NCI-H226 (cell line): ENCODE data around the gene TINAGL1.
"Not testable (repeated sequence)": the region's sequence is repeated elsewhere in the genome, so short reads cannot be mapped to it uniquely, and the experiment has no call there.

ENCODE experiments used
- DNase-seq: peaks from one replicate; pipeline ENCODE4 v3.0.0-alpha.2; 2015

The TINAGL1 gene

DNA sequence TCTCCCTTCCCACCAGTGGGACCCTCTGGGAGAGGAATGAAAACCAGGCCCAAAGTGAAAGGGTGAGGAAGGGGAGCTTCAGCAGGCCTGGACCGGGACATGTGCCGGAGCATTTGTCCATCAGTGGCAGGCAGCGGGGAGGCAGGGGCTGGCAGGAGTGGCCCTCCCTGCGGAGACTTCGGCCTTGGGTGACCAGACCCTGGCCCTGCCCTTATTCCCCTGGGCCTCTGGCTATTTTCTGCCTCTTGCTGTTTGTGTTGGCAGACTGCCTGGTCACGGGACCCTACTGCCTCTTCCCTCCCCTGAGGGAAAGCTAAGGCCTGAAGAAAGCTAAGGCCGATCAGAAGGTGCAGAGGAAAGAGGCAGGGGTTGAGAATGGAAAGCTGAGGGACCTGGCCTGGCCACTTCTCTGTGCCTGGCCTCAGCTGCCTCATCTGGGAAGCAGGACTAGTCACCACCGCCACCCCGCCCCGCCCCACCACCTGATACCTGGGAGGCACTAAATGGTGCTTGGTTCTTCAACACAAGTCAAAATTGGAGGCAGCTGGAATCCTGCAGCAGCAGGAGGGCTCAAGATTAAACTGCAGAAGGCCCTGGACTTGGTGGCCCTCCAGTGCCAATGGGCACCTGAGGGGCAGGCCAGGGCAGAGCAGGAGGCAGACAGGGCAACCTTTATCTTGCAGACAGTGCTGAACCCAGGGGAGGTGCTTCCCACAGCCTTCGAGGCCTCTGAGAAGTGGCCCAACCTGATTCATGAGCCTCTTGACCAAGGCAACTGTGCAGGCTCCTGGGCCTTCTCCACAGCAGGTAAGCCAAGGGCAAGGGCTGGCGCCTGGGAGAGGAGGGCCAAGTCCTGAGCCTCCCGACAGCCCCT, 7.9 kb downstream of the TINAGL1 start:
- no peak for DNase-seq

DNA sequence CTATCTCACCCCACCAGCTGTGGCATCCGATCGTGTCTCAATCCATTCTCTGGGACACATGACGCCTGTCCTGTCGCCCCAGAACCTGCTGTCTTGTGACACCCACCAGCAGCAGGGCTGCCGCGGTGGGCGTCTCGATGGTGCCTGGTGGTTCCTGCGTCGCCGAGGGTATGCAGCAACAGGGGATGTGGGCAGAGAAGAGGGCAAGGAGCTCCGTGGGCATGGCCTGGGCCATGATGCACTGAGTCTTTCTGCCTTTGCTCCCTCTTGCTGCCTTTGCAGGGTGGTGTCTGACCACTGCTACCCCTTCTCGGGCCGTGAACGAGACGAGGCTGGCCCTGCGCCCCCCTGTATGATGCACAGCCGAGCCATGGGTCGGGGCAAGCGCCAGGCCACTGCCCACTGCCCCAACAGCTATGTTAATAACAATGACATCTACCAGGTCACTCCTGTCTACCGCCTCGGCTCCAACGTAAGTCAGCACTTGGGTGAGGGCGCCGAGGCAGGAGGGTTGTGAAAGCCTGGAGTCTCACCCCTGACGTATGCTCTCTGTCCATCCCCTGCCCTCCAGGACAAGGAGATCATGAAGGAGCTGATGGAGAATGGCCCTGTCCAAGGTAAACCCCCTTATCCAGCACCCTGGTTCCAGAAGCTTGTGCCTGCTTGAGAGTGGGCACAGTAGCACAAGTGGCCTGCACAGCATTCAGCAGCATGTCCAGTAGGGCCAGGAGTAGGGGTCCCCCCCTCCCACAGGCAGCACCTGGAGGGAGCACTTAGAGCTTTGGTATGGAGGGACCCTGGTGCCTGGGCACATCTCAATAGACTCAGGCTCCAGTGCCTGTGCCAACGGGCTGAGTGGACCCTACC, 8.8 kb downstream of the TINAGL1 start:
- no peak for DNase-seq

DNA sequence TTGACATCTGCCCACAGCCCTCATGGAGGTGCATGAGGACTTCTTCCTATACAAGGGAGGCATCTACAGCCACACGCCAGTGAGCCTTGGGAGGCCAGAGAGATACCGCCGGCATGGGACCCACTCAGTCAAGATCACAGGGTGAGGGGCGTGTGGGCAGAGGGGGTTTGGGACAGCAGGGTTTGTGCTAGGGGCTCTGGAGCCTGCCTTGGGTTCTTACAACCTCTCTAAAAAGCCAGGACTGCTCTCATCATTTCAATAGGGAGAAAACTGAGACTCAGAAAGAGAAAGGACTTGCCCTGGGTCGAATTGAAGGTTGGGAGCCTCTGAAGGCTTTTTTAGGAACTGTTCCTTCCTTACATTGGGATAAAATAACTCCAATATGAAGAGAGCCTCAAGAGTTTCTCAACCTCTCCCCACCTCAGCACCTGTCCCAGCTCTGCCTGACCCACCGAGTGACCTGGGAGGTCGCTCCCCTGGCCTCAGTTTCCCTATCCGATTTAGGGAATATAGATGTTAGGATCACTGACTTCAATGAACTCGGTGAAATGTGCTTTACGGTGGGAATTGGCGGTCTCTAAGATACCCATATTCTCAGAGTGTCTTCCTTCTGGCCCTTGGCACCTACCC, 9.5 kb downstream of the TINAGL1 start:
- DNase-seq, result no peak

DNA sequence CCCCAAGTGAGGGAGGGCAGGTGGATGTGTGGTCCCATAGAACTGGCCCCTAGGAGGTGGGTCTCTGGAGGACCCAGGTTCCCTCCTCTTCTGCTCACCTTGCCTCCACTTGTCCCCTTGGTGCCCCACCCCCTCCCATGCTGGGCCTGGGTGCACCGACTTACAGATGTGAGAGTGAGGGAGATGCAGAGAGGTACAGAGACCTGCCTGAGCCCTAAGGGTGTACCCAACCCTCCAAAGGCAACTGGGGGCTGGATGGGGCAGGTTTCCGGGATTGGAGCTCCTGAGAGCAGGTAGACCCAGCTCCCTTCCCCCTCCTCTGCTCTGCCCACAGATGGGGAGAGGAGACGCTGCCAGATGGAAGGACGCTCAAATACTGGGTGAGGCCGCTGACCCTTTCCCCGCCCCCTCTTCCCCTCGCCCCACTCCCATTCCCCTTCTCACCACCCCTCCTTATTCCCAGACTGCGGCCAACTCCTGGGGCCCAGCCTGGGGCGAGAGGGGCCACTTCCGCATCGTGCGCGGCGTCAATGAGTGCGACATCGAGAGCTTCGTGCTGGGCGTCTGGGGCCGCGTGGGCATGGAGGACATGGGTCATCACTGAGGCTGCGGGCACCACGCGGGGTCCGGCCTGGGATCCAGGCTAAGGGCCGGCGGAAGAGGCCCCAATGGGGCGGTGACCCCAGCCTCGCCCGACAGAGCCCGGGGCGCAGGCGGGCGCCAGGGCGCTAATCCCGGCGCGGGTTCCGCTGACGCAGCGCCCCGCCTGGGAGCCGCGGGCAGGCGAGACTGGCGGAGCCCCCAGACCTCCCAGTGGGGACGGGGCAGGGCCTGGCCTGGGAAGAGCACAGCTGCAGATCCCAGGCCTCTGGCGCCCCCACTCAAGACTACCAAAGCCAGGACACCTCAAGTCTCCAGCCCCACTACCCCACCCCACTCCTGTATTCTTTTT, 10.3 kb downstream of the TINAGL1 start:
- DNase-seq, result no peak

DNA sequence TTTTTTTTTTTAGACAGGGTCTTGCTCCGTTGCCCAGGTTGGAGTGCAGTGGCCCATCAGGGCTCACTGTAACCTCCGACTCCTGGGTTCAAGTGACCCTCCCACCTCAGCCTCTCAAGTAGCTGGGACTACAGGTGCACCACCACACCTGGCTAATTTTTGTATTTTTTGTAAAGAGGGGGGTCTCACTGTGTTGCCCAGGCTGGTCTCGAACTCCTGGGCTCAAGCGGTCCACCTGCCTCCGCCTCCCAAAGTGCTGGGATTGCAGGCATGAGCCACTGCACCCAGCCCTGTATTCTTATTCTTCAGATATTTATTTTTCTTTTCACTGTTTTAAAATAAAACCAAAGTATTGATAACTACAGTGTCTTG, 11.0 kb downstream of the TINAGL1 start:
- DNase-seq, result not testable (repeated sequence)

DNA sequence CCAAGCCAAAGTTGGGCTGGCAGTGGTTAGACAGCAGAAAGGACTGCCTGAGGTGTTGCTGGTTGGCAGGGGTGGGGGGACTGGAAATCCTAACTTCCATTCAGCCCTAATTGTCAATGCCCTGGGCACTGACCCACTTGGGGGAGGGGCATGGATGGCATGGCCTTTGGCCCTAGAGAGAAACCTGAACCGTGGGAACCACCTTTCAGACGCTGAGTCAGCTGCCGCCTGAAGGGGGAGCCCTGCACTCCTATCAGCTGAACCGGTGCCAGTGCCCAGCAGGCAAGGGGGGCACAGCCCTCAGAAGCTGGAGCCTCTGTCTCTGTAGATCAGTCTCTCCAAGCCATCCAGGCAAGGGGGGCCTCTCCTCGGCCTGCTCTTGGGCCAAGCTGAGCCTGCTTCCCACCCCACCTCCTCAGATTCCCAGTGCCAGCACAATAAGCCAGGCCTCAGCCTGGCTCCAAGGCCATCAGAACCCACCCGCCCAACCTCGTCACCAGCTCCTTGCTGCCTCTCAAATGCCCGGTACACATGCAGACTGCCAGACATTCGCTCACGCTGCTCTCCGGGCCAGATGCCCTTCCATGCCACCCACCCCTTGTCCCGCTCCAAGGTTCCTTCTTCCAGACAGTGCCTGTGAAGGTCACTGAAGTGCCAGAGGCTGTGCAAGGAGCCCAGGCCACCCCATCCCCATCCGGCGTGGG, 11.6 kb downstream of the TINAGL1 start:
- DNase-seq, result peak; percentile 61

DNA sequence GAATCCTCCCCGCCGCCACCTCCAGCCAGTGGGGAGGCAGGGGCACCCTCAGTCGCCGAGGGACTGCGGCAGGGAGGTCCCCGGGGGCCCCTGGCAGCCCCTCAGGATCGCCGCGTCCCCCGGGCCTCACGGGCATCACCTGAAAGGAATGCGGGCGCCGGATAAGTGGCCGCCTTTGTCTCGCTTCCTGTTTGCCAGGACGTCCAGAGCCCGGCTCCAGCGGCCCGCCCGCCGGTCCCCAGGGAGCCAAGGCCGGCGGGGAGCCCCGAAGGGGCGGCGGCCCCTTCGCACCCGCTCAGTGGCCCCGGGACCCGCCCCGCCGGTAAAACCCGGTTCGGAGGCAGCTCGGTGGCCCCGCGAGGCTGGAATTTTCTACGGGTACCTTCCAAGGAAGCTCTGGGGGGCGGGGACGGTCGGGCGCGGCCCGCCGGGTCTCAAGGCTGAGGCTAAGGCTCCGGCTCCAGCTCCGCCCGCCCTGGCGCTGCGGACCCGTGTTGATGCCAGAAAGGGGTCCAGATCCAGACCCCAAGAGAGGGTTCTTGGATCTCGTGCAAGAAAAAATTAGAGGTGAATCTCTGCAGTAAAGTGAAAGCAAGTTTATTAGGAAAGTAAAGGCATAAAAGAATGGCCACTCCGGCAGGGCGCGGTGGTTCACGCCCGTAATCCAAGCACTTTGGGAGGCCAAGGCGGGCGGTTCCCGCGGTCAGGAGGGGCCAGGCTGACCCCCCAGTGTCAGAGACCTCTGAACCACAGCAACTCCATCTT, 12.6 kb downstream of the TINAGL1 start:
- DNase-seq, result no peak

DNA sequence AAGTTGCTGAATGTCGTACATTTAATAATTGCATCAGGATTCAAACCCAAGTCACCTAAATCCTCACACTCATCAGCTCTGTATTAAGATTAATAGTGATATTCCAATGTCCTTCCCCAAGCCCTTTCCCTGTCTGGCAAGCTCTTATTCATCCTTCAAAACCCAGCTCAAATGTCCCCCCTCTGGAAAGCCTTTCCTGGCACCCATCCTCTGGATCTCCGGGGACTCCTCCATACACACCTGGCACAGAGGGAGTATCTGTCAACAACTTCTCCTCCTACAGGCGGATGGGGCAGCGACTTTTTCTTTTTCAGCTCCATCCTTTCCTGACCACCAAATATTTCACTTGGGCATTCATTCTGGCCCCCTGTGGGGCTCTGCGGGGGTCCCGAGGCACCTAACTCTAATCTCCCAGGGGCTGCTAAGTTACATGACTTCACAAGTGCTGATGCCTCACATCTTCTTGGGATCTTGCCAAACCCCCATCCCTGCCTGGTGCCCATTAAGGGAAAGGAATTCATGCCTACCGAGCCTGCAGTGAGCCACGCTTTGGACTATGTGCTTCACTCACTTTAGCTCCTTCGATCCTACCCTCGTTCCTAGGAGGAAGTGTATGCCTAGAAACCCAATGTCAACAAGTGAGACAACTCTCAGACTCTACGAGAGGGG, 15.2 kb downstream of the TINAGL1 start:
- peak; percentile 87 for DNase-seq

DNA sequence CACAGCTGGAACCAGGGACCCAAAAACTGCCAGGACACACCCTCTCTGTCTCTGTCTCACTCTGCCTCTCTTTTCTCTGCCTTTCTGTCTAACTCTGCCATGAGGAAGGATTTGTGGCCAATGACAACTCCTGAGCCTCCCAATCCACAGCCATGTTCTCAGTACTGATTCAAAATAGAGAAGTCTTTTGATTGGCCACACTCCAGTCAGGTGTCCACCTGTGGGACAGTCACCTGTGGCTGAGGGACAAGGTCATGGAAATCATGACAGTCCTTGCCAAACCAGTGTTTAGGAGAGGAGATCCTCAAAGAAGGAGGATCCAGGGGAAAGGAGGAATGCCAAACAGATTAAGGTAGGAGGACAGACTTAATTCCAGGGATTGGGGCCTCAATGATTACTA, 15.8 kb downstream of the TINAGL1 start:
- DNase-seq, result no peak

DNA sequence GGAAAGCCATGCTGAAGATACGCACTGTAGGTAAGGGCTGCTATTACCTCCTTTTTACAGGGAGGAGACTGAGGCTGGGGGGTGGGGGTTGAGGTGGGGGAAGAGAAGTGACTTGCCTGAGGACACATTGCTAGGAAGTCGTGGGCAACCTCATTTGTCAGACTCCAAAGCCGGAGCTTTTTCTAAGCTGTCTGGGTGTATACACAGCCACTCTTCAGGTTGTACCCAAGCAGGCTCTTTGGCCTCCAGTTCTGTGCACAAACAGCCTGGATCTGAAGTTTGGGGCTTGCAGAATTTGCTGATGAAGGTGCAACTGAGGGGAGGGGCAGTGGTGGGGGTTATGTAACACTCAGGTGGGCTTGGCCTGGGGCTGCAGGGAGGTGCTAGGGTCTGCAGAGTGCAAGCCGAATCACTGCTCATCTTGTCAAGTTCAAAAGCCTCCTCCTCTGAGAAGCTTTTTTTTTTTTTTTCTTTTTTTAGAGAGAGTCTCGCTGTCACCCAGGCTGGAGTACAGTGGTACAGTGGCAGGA, 16.9 kb downstream of the TINAGL1 start:
- DNase-seq, result no peak

DNA sequence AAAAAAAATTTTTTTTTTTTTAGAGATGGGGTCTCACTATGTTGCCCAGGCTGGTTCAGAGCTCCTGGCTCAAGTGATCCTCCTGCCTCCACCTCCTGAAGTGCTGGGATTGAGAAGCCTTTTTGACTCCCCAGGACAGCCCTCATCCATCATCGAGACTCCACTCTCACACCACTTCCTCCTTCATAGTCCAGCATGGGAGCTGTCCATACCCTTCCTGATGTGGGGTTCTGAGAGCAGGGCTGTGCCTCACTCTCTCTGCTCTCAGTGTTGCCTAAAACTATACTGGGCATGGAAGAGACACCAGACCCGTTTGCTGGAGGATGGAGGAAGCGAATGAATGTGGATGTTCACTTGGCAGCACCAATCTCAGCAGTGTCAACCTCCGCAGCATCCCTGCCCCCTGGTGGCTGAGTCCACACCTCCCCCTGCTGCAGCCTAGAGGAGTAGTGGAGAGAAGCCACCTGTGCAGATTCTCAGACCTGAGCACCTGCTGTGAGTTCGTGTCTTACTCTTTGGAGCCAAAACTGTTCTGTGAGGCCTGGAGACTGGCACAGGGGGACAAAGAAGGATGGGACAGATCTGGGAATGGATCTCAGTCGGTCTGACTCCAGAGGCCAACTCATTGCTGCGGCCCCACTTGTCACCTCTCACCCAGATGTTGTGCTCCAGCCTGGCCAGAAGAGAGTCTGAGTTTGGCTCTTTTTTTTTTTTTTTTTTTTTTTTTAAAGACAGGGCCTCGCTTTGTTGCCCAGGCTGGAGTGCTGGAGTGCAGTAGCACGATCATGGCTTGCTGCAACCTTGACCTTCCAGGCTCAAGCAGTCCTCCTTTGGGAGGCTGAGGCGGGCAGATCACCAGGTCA, 17.7 kb downstream of the TINAGL1 start:
- DNase-seq, result peak; percentile 67

DNA sequence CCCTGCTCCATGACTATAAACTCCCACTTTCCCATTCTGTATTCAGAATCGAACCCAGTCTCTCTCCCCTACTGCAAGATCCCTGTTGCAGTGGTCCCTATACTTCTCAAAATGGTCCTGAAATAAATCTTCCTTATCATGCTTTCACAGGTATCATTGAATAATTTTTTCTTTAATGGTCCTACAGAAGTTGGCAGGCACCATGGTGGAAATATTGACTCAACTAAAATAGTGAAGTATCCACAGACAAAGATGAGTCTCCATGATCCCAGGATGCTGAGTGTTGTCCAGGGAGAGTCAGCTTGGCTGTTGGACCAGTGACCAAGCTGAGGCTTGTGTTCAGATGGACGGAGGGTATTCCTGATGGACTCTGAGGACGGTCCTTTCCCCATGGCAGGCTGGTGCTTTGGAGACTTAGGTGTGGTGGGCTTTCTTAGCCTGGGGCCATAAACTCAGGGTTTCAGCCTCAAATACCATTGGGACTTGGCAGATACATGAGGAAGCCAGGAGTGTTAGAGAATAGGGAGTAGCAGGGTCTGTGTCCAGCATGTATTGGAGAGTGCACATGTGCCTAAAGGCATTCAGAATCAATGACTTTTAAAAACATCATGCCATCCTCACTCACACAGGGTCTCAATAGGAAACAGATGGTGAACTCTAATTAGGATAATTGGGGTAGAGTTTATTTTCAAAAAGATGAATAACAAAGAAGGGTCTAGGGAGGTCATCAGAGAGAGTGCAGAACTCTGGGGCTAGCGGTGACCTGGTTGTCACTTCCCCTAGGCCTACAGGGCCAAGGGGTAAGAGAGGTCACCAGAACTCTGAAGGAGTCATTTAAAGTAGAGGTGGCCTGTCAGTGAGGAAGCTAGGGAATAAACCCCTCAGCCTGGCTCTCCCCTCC, 19.8 kb downstream of the TINAGL1 start:
- DNase-seq, result no peak

DNA sequence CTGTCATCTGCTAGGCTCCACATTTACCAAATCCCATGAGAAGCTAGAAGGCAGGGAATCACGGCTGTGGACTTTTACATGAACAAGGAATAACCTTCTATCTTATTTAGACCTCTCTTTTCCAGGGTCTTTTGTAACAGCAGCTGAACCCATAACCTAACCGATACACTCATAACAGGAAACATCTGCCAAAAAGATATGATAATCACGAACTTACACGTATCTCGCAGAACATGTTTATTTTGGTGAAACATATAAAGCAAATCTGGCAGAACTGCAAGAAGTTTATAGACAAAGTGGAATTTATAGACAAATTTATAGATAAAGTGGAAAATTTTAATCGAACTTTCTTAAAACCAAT, 20.4 kb downstream of the TINAGL1 start:
- DNase-seq, result no peak

DNA sequence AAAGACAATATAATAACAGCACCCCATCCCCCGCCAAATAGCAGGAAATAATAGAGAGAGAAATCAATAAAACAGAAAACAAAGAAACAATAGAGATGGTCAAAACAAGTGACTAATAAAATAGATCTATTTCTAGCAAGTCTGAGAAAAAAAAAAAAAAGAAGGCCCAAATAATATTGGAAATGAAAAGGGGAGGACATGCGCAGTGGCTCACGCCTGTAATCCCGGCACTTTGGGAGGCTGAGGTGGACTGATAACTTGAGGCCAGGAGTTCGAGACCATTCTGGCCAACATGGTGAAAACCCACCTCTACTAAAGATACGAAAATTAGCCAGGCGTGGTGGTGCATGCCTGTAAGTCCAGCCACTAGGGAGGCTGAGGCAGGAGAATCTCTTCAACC, 22.7 kb downstream of the TINAGL1 start:
- DNase-seq, result no peak

DNA sequence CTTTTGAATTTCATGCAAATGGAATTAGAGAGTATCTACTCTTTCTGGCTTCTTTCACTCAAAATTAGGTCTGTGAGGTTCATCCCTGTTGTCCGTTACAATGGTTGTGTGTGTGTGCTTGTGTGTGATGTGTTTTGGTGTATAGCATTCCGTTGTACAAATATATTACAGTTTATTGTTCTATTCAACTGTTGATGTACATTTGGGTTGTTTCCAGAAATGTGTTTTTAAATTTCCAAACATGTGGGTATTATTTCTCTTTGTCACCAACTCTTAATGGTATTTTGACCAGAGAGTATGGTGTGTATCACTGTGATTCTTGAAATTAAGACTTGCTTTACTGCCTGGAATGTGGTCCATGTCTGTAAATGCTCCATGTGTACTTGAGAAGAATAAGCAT, 24.3 kb downstream of the TINAGL1 start:
- DNase-seq, result no peak

DNA sequence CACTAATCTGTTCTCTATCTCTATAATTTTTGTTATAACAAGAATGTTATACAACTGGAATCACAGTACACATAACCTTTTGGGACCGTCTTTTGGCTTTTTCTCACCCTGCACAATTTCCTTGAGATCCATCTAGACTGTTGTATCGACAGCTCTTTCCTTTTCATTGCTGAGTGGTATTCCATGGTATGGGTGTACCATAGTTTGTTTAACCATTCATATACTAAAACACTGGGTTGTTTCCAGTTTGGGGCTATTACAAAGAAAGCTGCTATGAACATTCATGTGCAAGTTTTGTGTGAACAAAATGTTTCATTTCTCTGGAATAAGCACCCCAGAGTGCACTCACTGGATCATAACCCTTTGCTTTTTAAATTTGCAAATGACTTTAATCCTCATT, 25.8 kb downstream of the TINAGL1 start:
- no peak for DNase-seq

DNA sequence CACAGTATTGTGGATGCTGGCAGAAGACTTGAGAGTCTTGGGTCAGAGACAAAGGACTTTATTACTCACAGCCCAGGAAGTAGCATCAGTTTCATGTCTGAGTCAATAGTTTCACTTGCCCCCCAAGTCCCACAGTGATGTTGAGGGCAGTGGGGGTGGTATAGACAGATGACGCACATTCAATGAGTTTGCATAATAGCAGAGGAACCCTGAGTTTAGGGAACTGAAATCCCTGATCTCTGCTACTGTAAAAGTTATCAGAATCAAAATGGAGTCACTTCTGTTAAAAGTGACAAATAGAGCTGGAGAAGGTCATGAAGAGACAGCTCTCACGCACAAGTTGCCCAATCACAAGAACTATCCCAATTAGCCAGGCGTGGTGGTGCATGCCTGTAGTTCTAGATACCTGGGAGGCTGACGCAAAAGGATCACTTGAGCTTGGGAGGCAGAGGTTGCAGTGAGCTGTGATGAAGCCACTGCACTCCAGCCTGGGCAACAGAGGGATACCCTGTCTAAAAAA, 29.7 kb downstream of the TINAGL1 start:
- DNase-seq, result no peak

DNA sequence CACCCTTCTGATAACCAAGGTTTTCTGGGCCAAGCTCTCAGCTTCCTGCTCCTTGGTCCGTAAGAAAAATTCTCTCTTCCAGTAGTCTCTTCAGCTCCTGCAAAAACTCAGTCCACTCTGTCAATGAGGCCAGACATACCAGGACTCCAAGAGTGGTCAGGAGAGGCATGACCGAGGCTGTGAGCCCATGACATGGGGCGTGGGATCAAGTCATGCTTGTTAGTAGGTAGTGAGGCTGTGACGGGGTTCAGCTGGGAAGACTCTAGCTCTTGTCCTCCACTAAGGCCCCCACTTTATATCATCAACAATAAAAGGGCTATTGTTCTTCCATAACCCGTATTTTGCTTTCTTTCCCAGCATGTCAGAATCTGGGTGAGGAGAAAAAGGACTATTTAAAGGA, 31.0 kb downstream of the TINAGL1 start:
- no peak for DNase-seq
